Heart right ventricle (tissue), 16 donors: ENCODE data around the gene PEAK3. TPM values are rescaled to one million over a fixed set of nuclear protein-coding genes. Genes with fewer than 3 reads are reported as not detected.

ENCODE experiments used
- ATAC-seq, 8 donors: fragments of 200-7000 bp; cut with Tn5 transposase; one replicate each; pipeline ENCODE4 v1.9.1; 2020; ENCODE audit warnings: mild to moderate bottlenecking in 8 of 8, moderate library complexity in 8 of 8, moderate number of reproducible peaks in 1 of 8
- DNase-seq, 2 donors: peaks; one replicate each; pipeline ENCODE4 v3.0.0-alpha.2; 2020
- H3K27ac ChIP-seq, 10 donors: fragments of 200-600 bp; sonication (generic) in 2 of 10; one replicate each; pipeline versions ENCODE4 v1.5.0 to v1.8.0; 2020 to 2022; ENCODE audit warnings: mild to moderate bottlenecking in 3 of 10
- H3K27me3 ChIP-seq, 7 donors: fragments of 200-600 bp; one replicate each; pipeline ENCODE4 v1.8.0; 2021 to 2022; ENCODE audit warnings: mild to moderate bottlenecking in 2 of 7
- H3K36me3 ChIP-seq, 9 donors: fragments of 200-600 bp; sonication (generic) in 1 of 9; one replicate each; pipeline versions ENCODE4 v1.5.0 to v1.8.0; 2020 to 2022; ENCODE audit warnings: mild to moderate bottlenecking in 2 of 9
- H3K4me1 ChIP-seq, 9 donors: fragments of 200-600 bp; sonication (generic) in 1 of 9; one replicate each; pipeline versions ENCODE4 v1.5.0 to v1.8.0; 2020 to 2022; ENCODE audit warnings: mild to moderate bottlenecking in 4 of 9
- H3K4me3 ChIP-seq, 10 donors: fragments of 200-600 bp; sonication (generic) in 2 of 10; one replicate each; pipeline versions ENCODE4 v1.5.0 to v1.8.0; 2020 to 2022; ENCODE audit warnings: mild to moderate bottlenecking in 7 of 10, moderate library complexity in 2 of 10
- H3K9me3 ChIP-seq, 11 donors: fragments of 200-600 bp in 10 of 11; sonication (generic) in 2 of 11; one replicate each; pipeline versions ENCODE4 v1.5.0 to v1.8.0; 2013 to 2022; ENCODE audit warnings: mild to moderate bottlenecking in 2 of 11, control low read depth in 1 of 11, moderate library complexity in 1 of 11
- WGBS, 2 donors: extraction: QIAGEN DNeasy Blood & Tissue Kit; methylation state at CpG; one replicate each; pipeline ENCODE4 v1.1.7; 2013; ENCODE audit warnings: inconsistent platforms in 1 of 2; 5-methylcytosine and 5-hydroxymethylcytosine counted together
- intact Hi-C, 10 donors: fragments of 100-400 bp; cut with DNase I; formaldehyde crosslinking; loops; one replicate each; pipeline versions ENCODE4 v1.11.1 to v1.14.2; 2022
- polyA plus RNA-seq, 2 donors: library from polyadenylated mRNA; stranded (reverse); fragments of 200-250 nt; gene quantifications; one replicate each; pipeline ENCODE4 v1.2.3, GENCODE V29; 2013
- total RNA-seq, 10 donors: library from RNA; stranded (reverse); fragmentation: NEBNext Ultra II Directional in 3 of 10; extraction: Animal tissue kit (Norgen Biotek cat#: 25700) in 3 of 10; gene quantifications; one replicate each; pipeline versions ENCODE4 v1.2.1 to v1.2.4, GENCODE V29; 2021 to 2023
- TF ChIP-seq, protein P1 (sequence below), 9 donors: fragments of 200-600 bp; sonication (generic) in 2 of 9; IDR thresholded peaks; one replicate each; pipeline versions ENCODE4 v1.5.0 to v1.8.0; 2021 to 2022; ENCODE audit warnings: antibody characterized with exemption in 9 of 9, mild to moderate bottlenecking in 5 of 9, moderate library complexity in 1 of 9
- donor health status: Arrhythmogenic right ventricular cardiomyopathy.
- donor health status: ischemic (EF 13 %, LVEDD 7.1; RV severe dilation, severe dysfunction).
- donor health status: healthy with polysubstance abuse.
- donor health status: DM: no; HTN: yes; CAD: no.
- donor health status: DM: no; HTN: no; CAD: no.
- donor health status: ischemic (EF 25% LVEDD 6.9; RV normal size, moderate dysfunction).
- donor health status: ischemic (EF 25% LVEDD 5.7; RV mildly dilated, moderate dysfunction).
- donor health status: healthy.
- donor health status: DM: yes; HTN: yes; CAD: no.
- donor health status: Ischemic cardiomyopathy.
- donor health status: ischemic (EF 35%, LVEDD 5.7; RV mildly dilated, moderate dysfunction).
- donor health status: nonischemic (EF 11% LVEDD 7.7; RV severe dilation, severe dysfunction).
- donor health status: DM: yes; HTN: yes; CAD: no.
- donor health status: PGD.
- donor health status: ischemic (EF 29% LVEDD 5.4; RV normal size, mild dysfunction).
- donor health status: nonischemic (EF 23%, LVEDD 6.1; RV moderate dilation, normal function).

PEAK3 gene
- total and polyA plus RNA-seq, 12 donors, result 0.11 to 1.1 (median 0.19) TPM

DNA sequence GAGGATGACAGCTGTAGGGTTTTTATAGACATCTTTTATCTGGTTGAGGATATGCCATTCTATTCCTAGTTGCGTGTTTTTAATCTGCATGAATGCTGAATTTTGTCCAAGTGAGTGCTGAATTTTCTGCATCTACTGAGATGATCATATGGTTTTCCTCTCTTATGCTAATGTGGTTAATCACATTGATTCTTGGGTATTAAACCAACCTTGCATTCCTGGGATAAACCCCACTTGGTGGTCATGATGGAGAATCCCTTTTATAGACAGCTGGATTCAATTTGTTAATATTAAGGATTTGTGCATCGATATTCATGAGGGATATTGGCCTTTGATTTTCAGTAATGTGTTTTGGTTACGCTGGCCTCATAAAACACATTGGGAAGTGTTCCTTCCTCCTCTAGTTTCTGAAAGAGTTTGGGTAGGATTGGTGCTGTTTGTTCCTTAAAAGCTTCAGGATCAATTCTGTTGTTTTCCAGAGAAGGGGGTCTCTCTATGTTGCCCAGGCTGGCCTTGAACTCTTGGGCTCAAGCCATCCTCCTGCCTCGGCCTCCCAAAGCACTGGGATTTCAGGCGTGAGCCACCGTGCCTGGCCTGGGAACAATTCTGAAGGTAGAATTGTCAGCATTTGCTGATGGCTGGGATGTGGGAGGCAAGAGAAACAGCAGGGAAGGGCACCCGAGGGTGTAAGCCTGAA lies 33.3 kb upstream of the PEAK3 start:
- no peaks in the 10 kb centered on the region for H3K36me3 ChIP-seq
- TF ChIP-seq, protein P1, sequence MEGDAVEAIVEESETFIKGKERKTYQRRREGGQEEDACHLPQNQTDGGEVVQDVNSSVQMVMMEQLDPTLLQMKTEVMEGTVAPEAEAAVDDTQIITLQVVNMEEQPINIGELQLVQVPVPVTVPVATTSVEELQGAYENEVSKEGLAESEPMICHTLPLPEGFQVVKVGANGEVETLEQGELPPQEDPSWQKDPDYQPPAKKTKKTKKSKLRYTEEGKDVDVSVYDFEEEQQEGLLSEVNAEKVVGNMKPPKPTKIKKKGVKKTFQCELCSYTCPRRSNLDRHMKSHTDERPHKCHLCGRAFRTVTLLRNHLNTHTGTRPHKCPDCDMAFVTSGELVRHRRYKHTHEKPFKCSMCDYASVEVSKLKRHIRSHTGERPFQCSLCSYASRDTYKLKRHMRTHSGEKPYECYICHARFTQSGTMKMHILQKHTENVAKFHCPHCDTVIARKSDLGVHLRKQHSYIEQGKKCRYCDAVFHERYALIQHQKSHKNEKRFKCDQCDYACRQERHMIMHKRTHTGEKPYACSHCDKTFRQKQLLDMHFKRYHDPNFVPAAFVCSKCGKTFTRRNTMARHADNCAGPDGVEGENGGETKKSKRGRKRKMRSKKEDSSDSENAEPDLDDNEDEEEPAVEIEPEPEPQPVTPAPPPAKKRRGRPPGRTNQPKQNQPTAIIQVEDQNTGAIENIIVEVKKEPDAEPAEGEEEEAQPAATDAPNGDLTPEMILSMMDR (IDR thresholded peaks at IDR 0.05), result no peak
- peaks cover 0 to 14% (median 6%) of the 10 kb centered on the region in 11 donors for H3K9me3 ChIP-seq
- intact Hi-C loops, result loop anchor here in 8 of 10 donors (5.0 to 10.0 kb wide), 5 partner anchors 38 to 163 kb away; partner anchors contain the start of genes PLEKHJ1 (in 5 of the 8), SF3A2 (in 5 of the 8) and AP3D1 (in 1 of the 8)
- H3K4me3 ChIP-seq, result no peak overlapping the region
- H3K27ac ChIP-seq, result peak overlapping the region in 1 of 10 donors; percentile 70
- no peak for DNase-seq
- H3K27me3 ChIP-seq, result peaks cover 0 to 34% (median 32%) of the 10 kb centered on the region in 7 donors
- 85 to 90% methylated on average over 7 of the region's 7 CpGs for WGBS, 2 donors
- no peak for ATAC-seq
- H3K4me1 ChIP-seq, result peaks cover 0 to 22% (median 6%) of the 10 kb centered on the region in 9 donors

DNA sequence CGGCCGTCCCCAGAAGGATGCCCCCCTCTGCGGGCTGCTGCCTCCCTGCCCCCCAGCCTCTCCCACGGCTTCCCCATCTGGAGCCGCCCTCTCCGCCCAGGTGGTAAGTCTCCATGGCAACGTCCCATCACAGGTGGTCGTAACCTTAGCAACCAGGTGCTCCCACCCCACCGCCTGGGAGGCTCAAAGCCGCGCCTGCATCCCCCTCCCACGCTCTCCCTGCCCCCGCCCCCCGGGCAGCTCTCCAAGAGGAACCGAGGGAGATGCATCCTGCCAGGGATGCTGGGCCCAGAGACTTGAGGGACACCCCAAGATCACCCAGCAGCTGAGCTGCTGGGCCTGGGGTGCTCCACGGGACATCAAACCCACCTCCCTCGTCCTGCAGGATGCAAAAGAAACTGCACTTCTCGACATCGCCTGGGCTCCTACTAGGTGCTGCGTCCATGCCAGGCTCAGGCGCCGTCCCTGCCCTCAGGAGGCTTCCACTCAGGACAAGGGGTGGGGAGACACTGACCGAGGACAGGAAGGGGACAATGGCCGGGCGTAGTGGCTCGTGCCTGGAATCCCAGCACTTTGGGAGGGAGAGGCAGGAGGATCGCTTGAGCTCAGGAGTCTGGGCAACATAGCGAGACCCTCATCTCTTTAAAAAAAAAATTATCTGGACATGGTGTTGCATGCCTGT lies 31.0 kb upstream of the PEAK3 start:
- Histone ChIP-seq H3K27ac (no peak overlapping the region), H3K9me3 (peaks cover 0 to 14% (median 6%) of the 10 kb centered on the region in 11 donors), H3K36me3 (no peaks in the 10 kb centered on the region), H3K27me3 (peaks cover 0 to 55% (median 53%) of the 10 kb centered on the region in 7 donors), H3K4me3 (no peak overlapping the region), H3K4me1 (peaks cover 0 to 20% (median 0%) of the 10 kb centered on the region in 9 donors)
- ATAC-seq (no peak), DNase-seq (no peak)
- intact Hi-C loops, result loop anchor here in 1 of 10 donors (10.0 kb wide), 1 partner anchor 78 kb away; the partner anchor contains the start of genes PLEKHJ1 and SF3A2
- TF ChIP-seq, protein P1 (IDR thresholded peaks at IDR 0.05), result no peak
- WGBS, 2 donors, result 31 to 32% methylated on average over 28 of the region's 28 CpGs

DNA sequence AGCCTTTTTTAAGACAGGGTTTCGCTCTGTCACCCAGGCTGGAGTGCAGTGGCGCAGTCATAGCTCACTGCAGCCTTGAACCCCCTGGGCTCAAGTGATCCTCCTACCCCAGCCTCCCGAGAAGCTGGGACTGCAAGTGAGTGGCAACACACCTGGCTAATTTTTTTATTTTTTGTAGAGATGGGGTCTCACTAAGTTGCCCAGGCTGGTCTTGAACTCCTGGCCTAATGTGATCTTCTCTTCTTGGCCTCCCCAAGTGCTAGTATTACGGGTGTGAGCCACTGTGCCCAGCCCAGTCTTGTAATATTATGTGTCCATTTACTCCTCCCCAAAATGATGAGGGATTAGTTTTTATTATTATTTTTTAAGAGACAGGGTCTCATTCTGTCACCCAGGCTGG lies 29.1 kb upstream of the PEAK3 start:
- peaks cover 0 to 17% (median 0%) of the 10 kb centered on the region in 9 donors for H3K4me1 ChIP-seq
- no peaks in the 10 kb centered on the region for H3K36me3 ChIP-seq
- intact Hi-C loops, result loop anchor here in 2 of 10 donors (2.0 to 10.0 kb wide), 2 partner anchors 26 to 76 kb away; partner anchors contain the start of genes PLEKHJ1 (in 1 of the 2) and SF3A2 (in 1 of the 2)
- H3K4me3 ChIP-seq, result no peak overlapping the region
- WGBS, 2 donors, result 97% methylated on average over 4 of the region's 4 CpGs
- DNase-seq (no peak), ATAC-seq (no peak)
- H3K27me3 ChIP-seq, result peaks cover 0 to 73% (median 70%) of the 10 kb centered on the region in 7 donors
- H3K9me3 ChIP-seq, result peaks cover 0 to 14% (median 6%) of the 10 kb centered on the region in 11 donors
- TF ChIP-seq, protein P1 (IDR thresholded peaks at IDR 0.05), result no peak
- no peak overlapping the region for H3K27ac ChIP-seq

DNA sequence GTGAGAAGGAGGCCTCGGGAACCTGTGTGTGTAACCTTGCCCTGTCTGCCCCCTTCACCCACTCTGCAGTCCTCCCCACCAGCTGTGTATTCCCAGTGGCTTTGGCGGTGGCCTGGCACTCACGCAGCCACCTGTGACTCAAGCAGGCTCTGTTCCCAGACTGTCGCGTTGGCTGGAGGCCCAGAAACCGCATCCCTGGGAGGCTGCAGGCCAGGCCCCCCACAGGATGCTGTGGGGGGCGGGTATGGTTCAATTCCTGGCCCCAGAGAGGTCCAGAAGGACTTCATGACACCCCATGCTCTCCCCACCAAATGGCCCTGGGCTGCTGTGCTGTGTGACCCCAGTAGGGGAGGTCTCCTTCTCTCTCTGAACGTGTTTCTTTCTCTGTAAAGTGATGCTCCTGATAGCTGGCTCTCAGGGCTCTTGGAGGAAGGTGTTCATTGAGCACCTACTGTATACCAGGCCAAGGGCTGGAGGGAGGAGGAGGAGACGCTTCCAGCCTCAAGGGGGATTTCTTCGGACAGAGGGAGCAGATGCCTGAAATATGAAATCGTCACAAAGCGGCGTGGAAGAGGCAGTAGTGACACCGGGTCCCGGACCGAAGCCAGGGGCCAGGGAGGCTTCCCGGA lies 27.9 kb upstream of the PEAK3 start:
- intact Hi-C loops, result loop anchor here in 2 of 10 donors (2.0 to 10.0 kb wide), 2 partner anchors 25 to 75 kb away; partner anchors contain the start of genes PLEKHJ1 (in 1 of the 2) and SF3A2 (in 1 of the 2)
- peaks cover 0 to 8% (median 0%) of the 10 kb centered on the region in 9 donors for H3K4me1 ChIP-seq
- peaks cover 0 to 85% (median 71%) of the 10 kb centered on the region in 7 donors for H3K27me3 ChIP-seq
- no peak for DNase-seq
- no peaks in the 10 kb centered on the region for H3K36me3 ChIP-seq
- H3K9me3 ChIP-seq, result peaks cover 0 to 5% (median 0%) of the 10 kb centered on the region in 11 donors
- ATAC-seq, result peak in 5 of 8 donors; percentile 46 to 61 (median 49)
- TF ChIP-seq, protein P1 (IDR thresholded peaks at IDR 0.05), result no peak
- WGBS, 2 donors, result 44 to 46% methylated on average over 17 of the region's 17 CpGs
- no peak overlapping the region for H3K4me3 ChIP-seq
- no peak overlapping the region for H3K27ac ChIP-seq
